Loucy (cell line): ENCODE data around the gene MROH8.

Source experiments
- H2AFZ ChIP-seq: fragments of 200-600 bp; sonication (generic); 2 replicates; pipeline ENCODE4 v1.6.0; 2016; ENCODE audit warnings: antibody characterized with exemption, mild to moderate bottlenecking, low read length, moderate library complexity
- H3F3A ChIP-seq: fragments of 200-600 bp; 2 replicates; pipeline ENCODE4 v1.6.0; 2016; ENCODE audit warnings: antibody characterized with exemption, low read depth, mild to moderate bottlenecking
- H3K27me3 ChIP-seq: fragments of 200-600 bp; sonication (generic); 2 replicates; pipeline ENCODE4 v1.6.1; 2014; ENCODE audit warnings: low read length, mild to moderate bottlenecking; ENCODE audit not compliant: insufficient read depth, poor library complexity, severe bottlenecking
- H3K36me3 ChIP-seq: fragments of 200-600 bp; sonication (generic); 2 replicates; pipeline ENCODE4 v1.6.1; 2016; ENCODE audit warnings: low read length; ENCODE audit not compliant: insufficient read depth
- H3K4me1 ChIP-seq: fragments of 200-600 bp; sonication (generic); 2 replicates; pipeline ENCODE4 v1.5.1; 2014; ENCODE audit warnings: low read length, mild to moderate bottlenecking; ENCODE audit not compliant: insufficient read depth, poor library complexity, severe bottlenecking
- H3K4me2 ChIP-seq: fragments of 200-600 bp; sonication (generic); 2 replicates; pipeline ENCODE4 v1.6.0; 2014; ENCODE audit warnings: antibody characterized with exemption, low read length, low read depth, mild to moderate bottlenecking; ENCODE audit not compliant: poor library complexity, severe bottlenecking
- H3K4me3 ChIP-seq: fragments of 200-600 bp; sonication (generic); 2 replicates; pipeline ENCODE4 v1.5.1; 2014; ENCODE audit warnings: low read length, mild to moderate bottlenecking, mixed read lengths; ENCODE audit not compliant: poor library complexity, severe bottlenecking
- H3K79me2 ChIP-seq: fragments of 200-600 bp; sonication (generic); 2 replicates; pipeline ENCODE4 v1.6.1; 2014; ENCODE audit warnings: low read length; ENCODE audit not compliant: insufficient read depth
- H3K9ac ChIP-seq: fragments of 200-600 bp; sonication (generic); 2 replicates; pipeline ENCODE4 v1.6.0; 2014; ENCODE audit warnings: mild to moderate bottlenecking, low read depth, low read length, moderate library complexity; ENCODE audit not compliant: poor library complexity, severe bottlenecking
- H3K9me2 ChIP-seq: fragments of 200-600 bp; sonication (generic); replicated peaks from 2 replicates; pipeline ENCODE4 v1.6.1; 2016; ENCODE audit warnings: low read depth, low read length, mixed read lengths
- H3K9me3 ChIP-seq: fragments of 200-600 bp; sonication (generic); 2 replicates; pipeline ENCODE4 v1.6.1; 2014; ENCODE audit warnings: mild to moderate bottlenecking, antibody characterized with exemption, low read length, low read depth; ENCODE audit not compliant: insufficient read depth
- H4K20me1 ChIP-seq: fragments of 200-600 bp; sonication (generic); 2 replicates; pipeline ENCODE4 v1.6.0; 2014; ENCODE audit warnings: antibody characterized with exemption, low read length, mild to moderate bottlenecking; ENCODE audit not compliant: insufficient read depth, poor library complexity, severe bottlenecking
- EZH2phosphoT487 ChIP-seq: fragments of 200-600 bp; IDR thresholded peaks from 2 replicates; pipeline ENCODE4 v1.6.1; 2018; ENCODE audit warnings: antibody characterized with exemption, mild to moderate bottlenecking, moderate library complexity, borderline replicate concordance
- TF ChIP-seq, protein P1 (sequence below): fragments of 200-600 bp; sonication (generic); conservative IDR thresholded peaks from 2 replicates; pipeline ENCODE4 v1.5.1; 2014; ENCODE audit warnings: mild to moderate bottlenecking, antibody characterized with exemption, low read length

MROH8 gene

DNA sequence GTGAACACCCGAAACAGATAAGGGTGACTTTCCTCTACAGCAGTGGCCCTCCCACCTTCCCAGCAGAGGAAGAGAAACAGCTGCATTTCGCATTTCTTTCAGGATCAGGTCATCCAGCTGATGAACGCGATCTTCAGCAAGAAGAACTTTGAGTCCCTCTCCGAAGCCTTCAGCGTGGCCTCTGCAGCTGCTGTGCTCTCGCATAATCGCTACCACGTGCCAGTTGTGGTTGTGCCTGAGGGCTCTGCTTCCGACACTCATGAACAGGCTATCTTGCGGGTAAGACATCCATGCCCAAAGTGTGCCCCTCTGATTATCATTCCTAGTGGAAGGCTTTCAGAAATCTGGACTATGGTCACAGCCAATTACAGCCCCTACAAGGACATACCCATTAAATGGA lies 27.8 kb upstream of the MROH8 start:
- H3K9ac ChIP-seq = no peak overlapping the region
- no peaks in the 10 kb centered on the region for H3K4me1 ChIP-seq
- H3K9me2 ChIP-seq = no peaks in the 10 kb centered on the region
- H3F3A ChIP-seq = no peaks in the 10 kb centered on the region
- no peak overlapping the region for H2AFZ ChIP-seq
- no peak overlapping the region for H3K4me2 ChIP-seq
- peaks cover 5% of the 10 kb centered on the region for H3K79me2 ChIP-seq
- H3K9me3 ChIP-seq = no peaks in the 10 kb centered on the region
- H3K27me3 ChIP-seq = no peaks in the 10 kb centered on the region
- H4K20me1 ChIP-seq = peaks cover 7% of the 10 kb centered on the region
- no peak overlapping the region for H3K4me3 ChIP-seq
- peaks cover 83% of the 10 kb centered on the region for H3K36me3 ChIP-seq
- TF ChIP-seq, protein P1, sequence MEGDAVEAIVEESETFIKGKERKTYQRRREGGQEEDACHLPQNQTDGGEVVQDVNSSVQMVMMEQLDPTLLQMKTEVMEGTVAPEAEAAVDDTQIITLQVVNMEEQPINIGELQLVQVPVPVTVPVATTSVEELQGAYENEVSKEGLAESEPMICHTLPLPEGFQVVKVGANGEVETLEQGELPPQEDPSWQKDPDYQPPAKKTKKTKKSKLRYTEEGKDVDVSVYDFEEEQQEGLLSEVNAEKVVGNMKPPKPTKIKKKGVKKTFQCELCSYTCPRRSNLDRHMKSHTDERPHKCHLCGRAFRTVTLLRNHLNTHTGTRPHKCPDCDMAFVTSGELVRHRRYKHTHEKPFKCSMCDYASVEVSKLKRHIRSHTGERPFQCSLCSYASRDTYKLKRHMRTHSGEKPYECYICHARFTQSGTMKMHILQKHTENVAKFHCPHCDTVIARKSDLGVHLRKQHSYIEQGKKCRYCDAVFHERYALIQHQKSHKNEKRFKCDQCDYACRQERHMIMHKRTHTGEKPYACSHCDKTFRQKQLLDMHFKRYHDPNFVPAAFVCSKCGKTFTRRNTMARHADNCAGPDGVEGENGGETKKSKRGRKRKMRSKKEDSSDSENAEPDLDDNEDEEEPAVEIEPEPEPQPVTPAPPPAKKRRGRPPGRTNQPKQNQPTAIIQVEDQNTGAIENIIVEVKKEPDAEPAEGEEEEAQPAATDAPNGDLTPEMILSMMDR = no peak
- TF ChIP-seq EZH2phosphoT487 = no peak

DNA sequence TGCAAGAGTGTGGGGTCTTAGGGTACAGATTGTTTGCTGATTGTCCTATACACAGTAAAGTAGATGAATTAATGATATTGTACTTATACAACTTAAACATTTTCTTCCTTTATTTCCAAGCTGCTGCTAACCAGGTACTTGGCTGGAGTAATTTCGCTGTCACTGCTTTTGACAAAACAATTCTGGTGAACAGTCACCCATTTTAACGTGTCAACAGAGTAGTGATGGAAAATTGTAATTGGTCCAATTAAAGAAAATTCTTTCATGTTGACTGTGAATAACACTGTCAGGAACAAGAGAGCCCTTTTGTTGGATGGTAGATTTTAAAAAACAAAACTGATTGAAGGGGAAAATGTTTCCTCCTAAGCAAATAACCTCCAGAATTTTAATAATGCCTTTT lies 26.4 kb upstream of the MROH8 start:
- peaks cover 91% of the 10 kb centered on the region for H3K36me3 ChIP-seq
- peaks cover 8% of the 10 kb centered on the region for H4K20me1 ChIP-seq
- TF ChIP-seq, protein P1 = no peak
- TF ChIP-seq EZH2phosphoT487 = no peak
- no peaks in the 10 kb centered on the region for H3K4me1 ChIP-seq
- peaks cover 5% of the 10 kb centered on the region for H3K79me2 ChIP-seq
- no peaks in the 10 kb centered on the region for H3F3A ChIP-seq
- no peak overlapping the region for H3K4me3 ChIP-seq
- no peaks in the 10 kb centered on the region for H3K9me2 ChIP-seq
- no peak overlapping the region for H2AFZ ChIP-seq
- H3K9me3 ChIP-seq = no peaks in the 10 kb centered on the region
- no peak overlapping the region for H3K4me2 ChIP-seq
- H3K27me3 ChIP-seq = no peaks in the 10 kb centered on the region
- no peak overlapping the region for H3K9ac ChIP-seq

DNA sequence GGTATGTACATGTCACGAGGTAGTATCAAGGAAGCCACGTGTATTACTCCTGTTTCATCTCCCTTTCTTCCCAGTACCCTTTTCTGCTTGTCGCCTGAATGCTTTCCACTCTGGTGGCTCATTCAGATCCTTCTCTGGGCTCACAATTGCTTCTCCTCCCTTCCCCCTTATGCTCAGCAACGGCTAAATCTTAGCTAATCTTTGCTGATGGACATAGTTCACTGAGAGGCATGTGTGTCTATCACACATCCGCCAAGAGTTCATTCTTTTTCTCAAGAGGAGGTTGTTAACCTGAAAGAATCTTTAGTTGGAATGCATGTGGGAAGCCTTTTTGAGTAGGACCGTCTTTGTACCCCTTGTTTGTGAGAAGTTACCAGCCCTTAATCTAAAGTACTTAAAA lies 25.8 kb upstream of the MROH8 start:
- no peak for TF ChIP-seq EZH2phosphoT487
- TF ChIP-seq, protein P1 = no peak
- H3K4me3 ChIP-seq = no peak overlapping the region
- peaks cover 97% of the 10 kb centered on the region for H3K36me3 ChIP-seq
- no peaks in the 10 kb centered on the region for H3F3A ChIP-seq
- H3K9me2 ChIP-seq = no peaks in the 10 kb centered on the region
- H4K20me1 ChIP-seq = peaks cover 8% of the 10 kb centered on the region
- no peaks in the 10 kb centered on the region for H3K9me3 ChIP-seq
- no peaks in the 10 kb centered on the region for H3K4me1 ChIP-seq
- no peak overlapping the region for H2AFZ ChIP-seq
- H3K79me2 ChIP-seq = peaks cover 10% of the 10 kb centered on the region
- H3K27me3 ChIP-seq = no peaks in the 10 kb centered on the region
- no peak overlapping the region for H3K9ac ChIP-seq
- no peak overlapping the region for H3K4me2 ChIP-seq
